SK-N-SH treated with all-trans-retinoic acid at 6 μM for 48 hours (cell line): ENCODE data around the gene ELMOD3.
A peak's percentile ranks its signal among the peaks of the same experiment; 100 is the strongest.

Experiments used
- ATAC-seq: fragments of 200-7000 bp; cut with Tn5 transposase; 3 replicates; pipeline ENCODE4 v1.9.1; 2020; ENCODE audit warnings: mild to moderate bottlenecking, moderate library complexity
- ARNTL ChIP-seq: fragments of 450-650 bp; formaldehyde crosslinking; IDR thresholded peaks from 2 replicates; pipeline ENCODE4 v1.5.0; 2020; ENCODE audit warnings: low read depth, mild to moderate bottlenecking, moderate library complexity, borderline replicate concordance
- CSDC2 ChIP-seq: fragments of 250-450 bp; sonication (Bioruptor Pico); IDR thresholded peaks from 2 replicates; pipeline ENCODE4 v1.5.0; 2020; ENCODE audit warnings: mild to moderate bottlenecking, moderate library complexity
- ESRRG ChIP-seq: fragments of 250-450 bp; sonication (Bioruptor Pico); IDR thresholded peaks from 2 replicates; pipeline ENCODE4 v1.6.1; 2021; ENCODE audit warnings: mild to moderate bottlenecking
- ISL1 ChIP-seq: fragments of 250-450 bp; sonication (Bioruptor Pico); IDR thresholded peaks from 2 replicates; pipeline ENCODE4 v2.1.2; 2022; ENCODE audit warnings: mild to moderate bottlenecking, moderate library complexity
- POU6F1 ChIP-seq: fragments of 250-450 bp; sonication (Bioruptor Pico); IDR thresholded peaks from 2 replicates; pipeline ENCODE4 v1.8.0; 2021; ENCODE audit warnings: low read depth, mild to moderate bottlenecking, moderate library complexity, borderline replicate concordance
- PPARA ChIP-seq: fragments of 250-450 bp; sonication (Bioruptor Pico); IDR thresholded peaks from 2 replicates; pipeline ENCODE4 v1.5.0; 2020; ENCODE audit warnings: mild to moderate bottlenecking, borderline replicate concordance
- RARB ChIP-seq: fragments of 250-450 bp; sonication (Bioruptor Pico); IDR thresholded peaks from 2 replicates; pipeline ENCODE4 v1.8.0; 2021; ENCODE audit warnings: mild to moderate bottlenecking, moderate library complexity
- SNAI2 ChIP-seq: fragments of 250-450 bp; sonication (Bioruptor Pico); IDR thresholded peaks from 2 replicates; pipeline ENCODE4 v1.5.0; 2020; ENCODE audit warnings: mild to moderate bottlenecking, moderate library complexity
- TCF4 ChIP-seq: fragments of 250-450 bp; sonication (Bioruptor Pico); IDR thresholded peaks from 2 replicates; pipeline ENCODE4 v1.8.0; 2021; ENCODE audit warnings: mild to moderate bottlenecking, moderate library complexity, borderline replicate concordance
- TOX ChIP-seq: fragments of 250-450 bp; sonication (Bioruptor Pico); IDR thresholded peaks from 2 replicates; pipeline ENCODE4 v1.8.0; 2021; ENCODE audit warnings: mild to moderate bottlenecking, moderate library complexity, borderline replicate concordance
- ZFP3 ChIP-seq: fragments of 250-450 bp; sonication (Bioruptor Pico); IDR thresholded peaks from 2 replicates; pipeline ENCODE4 v1.5.0; 2020; ENCODE audit warnings: mild to moderate bottlenecking, moderate library complexity
- ZFP30 ChIP-seq: fragments of 450-650 bp; formaldehyde crosslinking; IDR thresholded peaks from 2 replicates; pipeline ENCODE4 v1.5.0; 2022; ENCODE audit warnings: mild to moderate bottlenecking, moderate library complexity
- ZNF565 ChIP-seq: fragments of 450-650 bp; formaldehyde crosslinking; conservative IDR thresholded peaks from 2 replicates; pipeline ENCODE4 v1.5.0; 2020; ENCODE audit warnings: low read depth, mild to moderate bottlenecking, moderate library complexity
- ZNF70 ChIP-seq: fragments of 450-650 bp; formaldehyde crosslinking; IDR thresholded peaks from 2 replicates; pipeline ENCODE4 v1.5.0; 2020; ENCODE audit warnings: mild to moderate bottlenecking, moderate library complexity
- ZNF8 ChIP-seq: fragments of 450-650 bp; formaldehyde crosslinking; IDR thresholded peaks from 2 replicates; pipeline ENCODE4 v1.5.0; 2020; ENCODE audit warnings: mild to moderate bottlenecking, moderate library complexity
- TF ChIP-seq, protein P1 (sequence below): fragments of 250-450 bp; sonication (Bioruptor Pico); IDR thresholded peaks from 2 replicates; pipeline ENCODE4 v1.5.1; 2020; ENCODE audit warnings: low read depth, mild to moderate bottlenecking, moderate library complexity
- TF ChIP-seq, protein P2 (sequence below): fragments of 250-450 bp; sonication (Bioruptor Pico); IDR thresholded peaks from 2 replicates; pipeline ENCODE4 v1.5.0; 2020; ENCODE audit warnings: mild to moderate bottlenecking, moderate library complexity
- TF ChIP-seq, protein P3 (sequence below): fragments of 250-450 bp; sonication (Bioruptor Pico); IDR thresholded peaks from 2 replicates; pipeline ENCODE4 v1.8.0; 2020; ENCODE audit warnings: mild to moderate bottlenecking, moderate library complexity, borderline replicate concordance
- TF ChIP-seq, protein P4 (sequence below): fragments of 250-450 bp; sonication (Bioruptor Pico); IDR thresholded peaks from 2 replicates; pipeline ENCODE4 v1.5.1; 2021; ENCODE audit warnings: mild to moderate bottlenecking, moderate library complexity

Gene ELMOD3

DNA sequence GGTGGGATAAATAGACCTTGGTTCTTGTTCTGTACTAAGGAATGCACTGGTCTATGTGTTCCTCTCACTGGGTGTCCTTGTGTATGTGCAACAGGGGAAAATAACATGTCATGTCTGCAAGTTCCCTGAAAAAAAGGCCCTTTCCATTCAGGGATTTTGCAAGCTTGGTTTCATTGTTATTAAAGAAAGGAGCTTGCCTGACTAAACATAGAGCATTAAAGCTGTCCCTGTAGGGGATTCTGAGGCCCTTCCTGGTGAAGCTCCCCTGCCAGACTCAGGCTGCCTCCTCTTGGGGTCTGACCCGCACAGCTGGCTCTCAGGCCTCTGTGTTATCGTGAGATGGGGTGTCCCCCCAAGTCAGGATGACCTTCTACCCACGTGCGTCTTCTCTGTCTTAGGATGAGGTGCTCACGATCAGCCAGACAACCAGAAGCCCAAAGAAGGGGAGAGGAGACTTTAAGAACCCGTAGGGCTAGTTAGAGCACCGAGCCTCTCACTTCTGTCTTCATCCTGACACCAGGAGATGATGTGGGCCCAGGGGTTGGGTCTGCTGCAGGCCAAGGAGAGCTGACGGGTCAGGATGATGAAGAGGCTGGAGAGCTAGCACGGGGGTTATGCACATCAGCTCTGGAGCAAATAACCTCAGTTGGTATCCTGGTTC, 34.4 kb downstream of the ELMOD3 start (continued):
- TF ChIP-seq, protein P1, sequence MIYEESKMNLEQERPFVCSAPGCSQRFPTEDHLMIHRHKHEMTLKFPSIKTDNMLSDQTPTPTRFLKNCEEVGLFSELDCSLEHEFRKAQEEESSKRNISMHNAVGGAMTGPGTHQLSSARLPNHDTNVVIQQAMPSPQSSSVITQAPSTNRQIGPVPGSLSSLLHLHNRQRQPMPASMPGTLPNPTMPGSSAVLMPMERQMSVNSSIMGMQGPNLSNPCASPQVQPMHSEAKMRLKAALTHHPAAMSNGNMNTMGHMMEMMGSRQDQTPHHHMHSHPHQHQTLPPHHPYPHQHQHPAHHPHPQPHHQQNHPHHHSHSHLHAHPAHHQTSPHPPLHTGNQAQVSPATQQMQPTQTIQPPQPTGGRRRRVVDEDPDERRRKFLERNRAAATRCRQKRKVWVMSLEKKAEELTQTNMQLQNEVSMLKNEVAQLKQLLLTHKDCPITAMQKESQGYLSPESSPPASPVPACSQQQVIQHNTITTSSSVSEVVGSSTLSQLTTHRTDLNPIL (CRISPR knock-in tag) = no peak
- TF ChIP-seq SNAI2 (CRISPR knock-in tag) = no peak
- no peak for TF ChIP-seq ISL1
- no peak for TF ChIP-seq ZFP3
- no peak for TF ChIP-seq ZNF70 (CRISPR knock-in tag)
- no peak for TF ChIP-seq TOX
- TF ChIP-seq POU6F1 (CRISPR knock-in tag) = no peak
- TF ChIP-seq TCF4 (CRISPR knock-in tag) = no peak
- TF ChIP-seq ARNTL = no peak
- TF ChIP-seq ESRRG = no peak
- TF ChIP-seq RARB (CRISPR knock-in tag) = no peak

- peak; percentile 74 for ATAC-seq
These were observed 36.5 kb downstream of the ELMOD3 start for GRCh38 chr2:85390941-85391669.

GRCh38 chr2:85393836-85394235, 39.3 kb downstream of the ELMOD3 start:
- ATAC-seq = peak; percentile 21; the same call in 2 of the 3 replicates
- TF ChIP-seq RARB (CRISPR knock-in tag) = no peak
- no peak for TF ChIP-seq ZNF565 (CRISPR knock-in tag)

More at GRCh38 chr2:85390941-85391669, 36.5 kb downstream of the ELMOD3 start:
- TF ChIP-seq ISL1 (no peak), ZFP3 (no peak), SNAI2 (CRISPR knock-in tag) (no peak), RARB (CRISPR knock-in tag) (no peak), ARNTL (no peak), ESRRG (no peak), PPARA (CRISPR knock-in tag) (no peak), CSDC2 (CRISPR knock-in tag) (no peak), TCF4 (CRISPR knock-in tag) (no peak), ZNF8 (no peak), ZFP30 (no peak)
- TF ChIP-seq, protein P2, sequence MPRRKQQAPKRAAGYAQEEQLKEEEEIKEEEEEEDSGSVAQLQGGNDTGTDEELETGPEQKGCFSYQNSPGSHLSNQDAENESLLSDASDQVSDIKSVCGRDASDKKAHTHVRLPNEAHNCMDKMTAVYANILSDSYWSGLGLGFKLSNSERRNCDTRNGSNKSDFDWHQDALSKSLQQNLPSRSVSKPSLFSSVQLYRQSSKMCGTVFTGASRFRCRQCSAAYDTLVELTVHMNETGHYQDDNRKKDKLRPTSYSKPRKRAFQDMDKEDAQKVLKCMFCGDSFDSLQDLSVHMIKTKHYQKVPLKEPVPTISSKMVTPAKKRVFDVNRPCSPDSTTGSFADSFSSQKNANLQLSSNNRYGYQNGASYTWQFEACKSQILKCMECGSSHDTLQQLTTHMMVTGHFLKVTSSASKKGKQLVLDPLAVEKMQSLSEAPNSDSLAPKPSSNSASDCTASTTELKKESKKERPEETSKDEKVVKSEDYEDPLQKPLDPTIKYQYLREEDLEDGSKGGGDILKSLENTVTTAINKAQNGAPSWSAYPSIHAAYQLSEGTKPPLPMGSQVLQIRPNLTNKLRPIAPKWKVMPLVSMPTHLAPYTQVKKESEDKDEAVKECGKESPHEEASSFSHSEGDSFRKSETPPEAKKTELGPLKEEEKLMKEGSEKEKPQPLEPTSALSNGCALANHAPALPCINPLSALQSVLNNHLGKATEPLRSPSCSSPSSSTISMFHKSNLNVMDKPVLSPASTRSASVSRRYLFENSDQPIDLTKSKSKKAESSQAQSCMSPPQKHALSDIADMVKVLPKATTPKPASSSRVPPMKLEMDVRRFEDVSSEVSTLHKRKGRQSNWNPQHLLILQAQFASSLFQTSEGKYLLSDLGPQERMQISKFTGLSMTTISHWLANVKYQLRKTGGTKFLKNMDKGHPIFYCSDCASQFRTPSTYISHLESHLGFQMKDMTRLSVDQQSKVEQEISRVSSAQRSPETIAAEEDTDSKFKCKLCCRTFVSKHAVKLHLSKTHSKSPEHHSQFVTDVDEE (CRISPR knock-in tag) = no peak
- TF ChIP-seq, protein P3, sequence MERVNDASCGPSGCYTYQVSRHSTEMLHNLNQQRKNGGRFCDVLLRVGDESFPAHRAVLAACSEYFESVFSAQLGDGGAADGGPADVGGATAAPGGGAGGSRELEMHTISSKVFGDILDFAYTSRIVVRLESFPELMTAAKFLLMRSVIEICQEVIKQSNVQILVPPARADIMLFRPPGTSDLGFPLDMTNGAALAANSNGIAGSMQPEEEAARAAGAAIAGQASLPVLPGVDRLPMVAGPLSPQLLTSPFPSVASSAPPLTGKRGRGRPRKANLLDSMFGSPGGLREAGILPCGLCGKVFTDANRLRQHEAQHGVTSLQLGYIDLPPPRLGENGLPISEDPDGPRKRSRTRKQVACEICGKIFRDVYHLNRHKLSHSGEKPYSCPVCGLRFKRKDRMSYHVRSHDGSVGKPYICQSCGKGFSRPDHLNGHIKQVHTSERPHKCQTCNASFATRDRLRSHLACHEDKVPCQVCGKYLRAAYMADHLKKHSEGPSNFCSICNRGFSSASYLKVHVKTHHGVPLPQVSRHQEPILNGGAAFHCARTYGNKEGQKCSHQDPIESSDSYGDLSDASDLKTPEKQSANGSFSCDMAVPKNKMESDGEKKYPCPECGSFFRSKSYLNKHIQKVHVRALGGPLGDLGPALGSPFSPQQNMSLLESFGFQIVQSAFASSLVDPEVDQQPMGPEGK (CRISPR knock-in tag) = no peak
- TF ChIP-seq, protein P4, sequence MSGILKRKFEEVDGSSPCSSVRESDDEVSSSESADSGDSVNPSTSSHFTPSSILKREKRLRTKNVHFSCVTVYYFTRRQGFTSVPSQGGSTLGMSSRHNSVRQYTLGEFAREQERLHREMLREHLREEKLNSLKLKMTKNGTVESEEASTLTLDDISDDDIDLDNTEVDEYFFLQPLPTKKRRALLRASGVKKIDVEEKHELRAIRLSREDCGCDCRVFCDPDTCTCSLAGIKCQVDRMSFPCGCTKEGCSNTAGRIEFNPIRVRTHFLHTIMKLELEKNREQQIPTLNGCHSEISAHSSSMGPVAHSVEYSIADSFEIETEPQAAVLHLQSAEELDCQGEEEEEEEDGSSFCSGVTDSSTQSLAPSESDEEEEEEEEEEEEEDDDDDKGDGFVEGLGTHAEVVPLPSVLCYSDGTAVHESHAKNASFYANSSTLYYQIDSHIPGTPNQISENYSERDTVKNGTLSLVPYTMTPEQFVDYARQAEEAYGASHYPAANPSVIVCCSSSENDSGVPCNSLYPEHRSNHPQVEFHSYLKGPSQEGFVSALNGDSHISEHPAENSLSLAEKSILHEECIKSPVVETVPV (CRISPR knock-in tag) = no peak
